Left renal pelvis (tissue), 4 donors: ENCODE results near the gene CRYBA2. TPM values are rescaled to one million over a fixed set of nuclear protein-coding genes. Genes with fewer than 3 reads are reported as not detected.

Experiments used
- DNase-seq, 4 donors: peaks; one replicate each; pipeline ENCODE4 v3.0.0-alpha.2; 2013; ENCODE audit warnings: low read depth in 4 of 4, low spot score in 3 of 4
- polyA plus RNA-seq, 4 donors: library from polyadenylated mRNA; unstranded; fragments of 120-200 nt; gene quantifications; one replicate each; pipeline ENCODE4 v1.2.1, GENCODE V29; 2013; ENCODE audit not compliant: insufficient read length in 4 of 4

Gene CRYBA2, protein sequence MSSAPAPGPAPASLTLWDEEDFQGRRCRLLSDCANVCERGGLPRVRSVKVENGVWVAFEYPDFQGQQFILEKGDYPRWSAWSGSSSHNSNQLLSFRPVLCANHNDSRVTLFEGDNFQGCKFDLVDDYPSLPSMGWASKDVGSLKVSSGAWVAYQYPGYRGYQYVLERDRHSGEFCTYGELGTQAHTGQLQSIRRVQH
- not detected for polyA plus RNA-seq

DNA sequence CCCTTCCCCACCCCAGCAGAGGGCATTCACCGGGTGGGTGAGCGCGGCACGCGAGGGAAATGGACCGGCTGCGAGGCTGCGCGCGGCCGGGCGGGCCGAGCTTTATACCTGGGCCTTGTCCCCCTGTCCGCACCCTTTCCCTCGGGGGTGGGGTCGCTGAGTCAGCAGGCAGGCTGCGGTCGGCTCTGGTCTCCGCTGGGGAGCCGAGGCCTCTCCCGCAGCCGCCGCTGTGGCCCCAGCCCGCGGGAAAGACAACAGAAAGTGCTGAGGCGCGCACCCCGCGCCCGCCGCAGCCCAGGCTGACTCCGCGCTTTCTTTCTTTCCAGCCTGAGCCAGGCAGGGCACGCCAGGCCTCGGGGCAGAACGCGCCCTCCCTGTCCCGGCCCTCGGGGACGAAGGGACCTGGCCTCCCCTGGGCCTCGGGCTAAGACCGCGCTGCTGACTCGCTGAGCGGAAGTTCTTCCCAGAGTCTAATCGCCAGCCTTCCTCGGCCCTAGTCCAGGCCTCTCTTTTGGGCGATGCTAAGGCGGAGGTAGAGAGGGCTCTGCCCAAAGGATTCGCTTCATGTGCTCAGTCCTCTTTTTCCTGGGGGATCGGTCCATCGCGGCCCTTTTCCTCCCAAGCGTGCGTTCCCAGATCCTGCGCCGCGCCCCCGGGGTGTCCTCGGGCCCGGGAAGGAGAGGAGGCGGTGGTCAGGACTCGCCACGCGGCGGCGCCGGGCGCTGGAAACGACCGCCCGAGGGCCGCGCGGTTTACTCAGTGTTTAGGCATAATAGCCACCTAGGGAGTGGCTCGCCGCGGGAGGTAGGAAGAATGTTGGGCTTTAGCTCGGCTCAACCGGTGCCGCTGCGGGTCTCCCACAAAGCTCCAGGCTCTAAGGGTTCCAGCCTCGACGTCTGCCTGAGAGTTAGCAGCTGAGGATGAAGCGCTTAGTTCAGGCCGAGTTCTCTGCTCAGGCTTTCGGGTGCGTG lies at the start of gene CRYBA2:
TSS of gene CRYBA2 (minus strand) at position 78 of the 971 bp plus-strand sequence. CDS start 246 bp downstream, outside the sequence.
- no peak for DNase-seq

DNA sequence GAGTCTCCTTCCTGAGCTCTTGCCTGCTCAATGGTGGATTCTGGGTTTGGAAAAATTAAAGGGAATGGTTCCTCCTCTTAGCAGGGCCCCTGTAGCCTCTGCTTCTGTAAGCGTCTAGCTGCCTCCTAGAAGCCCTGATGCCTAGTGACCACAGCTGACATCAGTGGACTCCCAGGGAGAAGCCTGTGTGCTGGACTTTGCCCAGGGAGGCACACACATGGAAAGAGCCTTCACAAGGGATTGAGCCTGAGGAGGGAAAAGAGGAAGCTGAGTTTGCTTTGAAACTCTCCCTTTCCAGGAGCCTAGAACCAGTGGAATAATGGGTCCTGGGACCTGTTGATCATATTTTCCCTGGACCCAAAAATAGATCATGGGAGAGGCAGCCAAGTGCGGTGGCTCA lies 49.5 kb upstream of the CRYBA2 start:
- no peak for DNase-seq

DNA sequence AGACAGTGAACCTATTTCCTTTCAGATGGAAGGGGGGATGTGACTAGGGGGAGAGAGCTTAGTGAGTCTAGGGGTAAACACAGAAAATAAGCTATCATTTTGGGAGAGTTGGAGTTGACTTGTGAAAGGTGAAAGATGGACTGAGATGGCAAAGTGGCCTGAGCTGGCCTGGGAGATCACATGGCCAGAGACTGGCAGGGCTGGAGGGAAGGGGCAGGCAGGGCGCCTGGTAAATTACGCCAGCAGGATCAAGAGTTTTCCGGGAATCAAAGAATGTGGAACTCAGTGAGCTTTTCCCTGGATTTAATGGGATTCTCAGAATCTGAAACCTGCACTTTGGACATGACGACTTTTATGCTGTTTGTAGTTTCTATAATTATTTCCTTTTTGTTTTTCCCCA lies 48.9 kb upstream of the CRYBA2 start:
- DNase-seq: no peak

DNA sequence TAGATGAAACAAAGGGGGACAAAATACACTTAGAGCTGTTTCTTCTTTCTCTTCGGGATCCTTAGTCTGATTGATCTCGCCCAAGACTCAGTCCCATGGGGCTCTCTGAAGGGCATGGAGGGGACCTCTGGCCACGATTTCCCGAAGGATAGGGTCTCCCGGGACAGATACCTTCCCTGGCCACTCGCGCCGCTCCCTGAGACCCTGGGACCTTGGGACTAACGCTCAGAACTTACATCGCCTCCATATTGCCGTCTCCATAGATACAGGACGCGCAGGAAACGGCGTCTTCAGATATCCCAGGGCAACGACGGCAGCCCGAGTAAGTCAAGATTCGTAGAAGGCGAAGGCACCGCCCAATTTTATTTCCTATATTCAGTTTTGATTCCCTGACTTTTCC lies 48.0 kb upstream of the CRYBA2 start, which contains the start of gene CFAP65:
TSS of gene CFAP65 (minus strand) at position 265 of the 400 bp plus-strand sequence. CDS start 2,468 bp downstream, outside the sequence.
- no peak for DNase-seq

DNA sequence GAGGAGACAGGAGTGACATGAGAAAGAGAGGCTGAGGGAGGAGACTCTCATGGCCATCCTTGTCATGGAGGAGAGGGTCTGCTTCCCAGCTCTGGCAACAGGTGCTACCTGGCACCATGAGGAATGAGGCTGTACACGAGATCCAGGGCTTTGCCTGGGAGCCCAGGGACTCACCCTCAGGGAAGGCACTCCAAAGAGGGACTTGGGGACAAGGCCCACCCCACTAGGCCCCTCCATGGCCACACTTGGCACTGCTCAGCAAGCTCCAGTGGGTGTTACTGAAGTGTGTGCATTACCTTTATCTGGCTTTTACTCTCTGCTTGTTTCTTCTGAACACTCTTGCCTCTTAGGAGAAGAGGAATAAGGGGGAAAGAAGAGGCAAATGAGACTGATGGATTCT lies 45.4 kb upstream of the CRYBA2 start:
- no peak for DNase-seq

DNA sequence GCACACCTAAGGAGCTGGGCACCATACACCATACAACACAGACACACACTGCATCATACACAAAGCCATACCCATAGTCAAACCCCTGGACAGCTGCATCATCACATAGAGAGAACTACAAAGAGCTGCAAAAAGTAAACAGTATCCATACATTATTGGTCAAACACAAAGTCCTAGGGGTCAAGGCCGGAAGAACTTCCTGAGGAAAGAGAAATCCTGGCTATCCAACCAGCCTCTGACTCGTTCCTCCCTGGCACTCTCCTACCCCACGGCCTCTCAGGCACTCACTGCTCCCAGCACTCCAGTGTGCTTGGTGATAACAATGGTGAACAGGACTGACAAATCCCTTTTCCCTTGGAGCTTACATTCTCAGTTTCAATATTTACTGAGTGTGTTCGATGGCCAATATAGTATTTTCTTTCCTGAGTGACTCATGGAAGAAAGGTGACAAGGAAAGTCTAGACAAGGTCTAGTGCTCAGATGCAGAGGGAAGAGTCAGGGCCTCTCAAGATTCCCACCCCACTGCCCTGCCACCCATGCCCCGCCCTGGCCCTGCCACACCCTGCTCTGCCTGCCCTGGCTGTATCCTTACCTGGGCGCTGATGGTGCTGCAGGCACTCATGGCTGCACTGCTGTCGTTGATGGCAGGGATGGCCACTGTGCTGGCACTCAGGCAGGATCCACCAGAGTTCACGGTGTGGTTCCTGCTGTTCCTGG lies 44.7 kb upstream of the CRYBA2 start:
- no peak for DNase-seq

DNA sequence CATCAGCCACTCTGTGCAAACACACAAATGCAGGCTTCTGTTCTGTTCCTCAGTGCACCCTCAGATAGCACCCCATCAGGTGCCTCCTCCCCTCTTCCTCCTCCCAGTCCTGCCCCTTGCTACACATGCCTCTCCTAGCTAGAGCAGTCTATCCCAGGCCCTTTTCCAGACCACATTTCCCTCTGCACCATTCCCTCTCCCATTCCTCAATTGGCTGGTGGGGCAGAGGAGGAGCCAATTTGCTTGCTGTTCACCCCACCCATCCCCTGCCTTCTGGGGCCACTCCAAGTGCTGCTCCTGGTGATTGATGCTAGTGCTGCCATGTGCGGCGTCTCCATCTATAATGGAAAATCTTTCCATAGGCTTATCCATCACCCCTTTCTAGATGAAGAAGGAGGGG lies 42.7 kb upstream of the CRYBA2 start:
- no peak for DNase-seq

DNA sequence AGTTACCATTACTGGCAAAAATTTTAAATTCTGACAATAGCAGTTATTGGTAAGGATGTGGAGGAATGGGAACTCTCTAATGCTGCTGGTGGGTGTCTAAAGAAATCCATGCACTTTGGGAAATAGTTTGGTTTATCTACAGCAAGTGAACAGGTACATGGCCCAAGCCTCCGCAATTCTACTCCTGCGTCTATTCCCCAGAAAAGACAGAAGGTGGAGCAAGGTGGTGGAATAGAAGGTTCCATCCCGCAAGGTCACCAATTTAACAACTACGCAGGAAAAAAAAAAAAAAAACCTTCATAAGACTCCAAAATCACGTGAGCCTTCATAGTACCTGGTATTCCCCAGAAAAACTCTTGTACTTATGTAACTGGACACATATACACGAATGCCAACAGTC lies 41.6 kb upstream of the CRYBA2 start:
- no peak for DNase-seq

DNA sequence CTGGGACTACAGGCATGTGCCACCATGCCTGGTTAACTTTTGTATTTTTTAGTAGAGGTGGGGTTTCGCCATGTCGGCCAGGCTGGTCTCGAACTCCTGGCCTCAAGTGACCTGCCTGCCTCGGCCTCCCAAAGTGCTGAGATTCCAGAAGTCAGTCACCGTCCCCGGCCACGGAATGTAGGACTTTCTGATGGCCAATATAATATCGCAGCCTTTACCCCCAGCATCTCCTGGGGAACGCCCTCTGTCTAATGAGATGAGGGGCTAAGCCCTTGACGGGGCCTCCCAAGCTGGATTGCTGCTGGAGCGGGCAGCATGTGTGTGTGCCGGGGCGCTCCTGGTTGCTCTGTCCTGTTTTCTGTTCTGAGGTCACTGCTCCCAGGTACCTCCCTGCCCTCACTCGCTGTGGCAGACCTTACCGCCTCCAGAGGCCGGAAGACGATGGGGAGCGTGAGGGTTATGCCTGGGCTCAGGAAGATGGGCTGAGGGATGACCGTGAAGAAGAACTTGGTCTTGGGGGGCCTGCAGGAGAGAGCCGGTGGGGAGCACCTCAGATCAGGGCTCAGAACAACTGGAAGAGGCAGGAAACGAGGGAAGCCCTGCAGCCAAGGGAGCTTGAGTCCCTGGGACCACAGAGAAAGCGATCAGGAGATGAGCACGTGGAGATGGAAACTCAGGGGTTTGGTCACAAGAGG lies 39.0 kb upstream of the CRYBA2 start:
- no peak for DNase-seq

DNA sequence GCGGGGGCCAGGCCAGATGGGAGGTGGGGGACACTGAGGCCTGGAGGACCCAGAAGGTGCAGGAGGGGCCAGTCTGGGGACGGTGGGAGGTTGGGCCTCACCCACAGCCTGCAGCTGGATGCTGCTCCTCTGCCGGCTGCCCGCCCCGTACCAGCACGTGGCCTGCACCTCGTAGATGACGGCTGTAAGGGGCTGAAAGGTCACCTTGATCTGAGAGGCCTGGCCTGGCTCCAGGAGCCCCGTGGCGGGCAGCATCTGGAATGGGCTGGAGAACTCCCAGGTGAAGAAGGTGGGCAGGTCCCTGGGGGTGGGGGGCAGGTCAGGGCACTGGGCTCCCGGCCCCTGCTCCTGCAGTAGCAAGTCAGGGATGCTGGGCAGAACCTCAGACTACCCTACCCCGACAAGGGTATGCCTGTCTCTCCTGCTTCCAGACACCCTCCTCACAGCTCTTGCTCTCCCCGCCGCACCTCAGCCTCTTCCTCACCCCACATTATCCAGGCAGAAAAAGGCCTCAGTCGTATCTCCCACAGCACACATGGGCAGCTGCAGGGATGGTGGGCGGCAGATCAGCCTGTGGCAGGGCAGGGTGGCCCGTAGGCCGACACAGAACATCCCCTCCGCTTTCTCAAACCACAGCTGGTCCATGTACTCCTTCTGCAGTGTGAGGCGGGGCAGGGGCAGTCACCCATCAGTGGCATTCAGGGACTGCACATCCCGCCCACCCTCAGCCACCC lies 38.0 kb upstream of the CRYBA2 start:
- no peak for DNase-seq

DNA sequence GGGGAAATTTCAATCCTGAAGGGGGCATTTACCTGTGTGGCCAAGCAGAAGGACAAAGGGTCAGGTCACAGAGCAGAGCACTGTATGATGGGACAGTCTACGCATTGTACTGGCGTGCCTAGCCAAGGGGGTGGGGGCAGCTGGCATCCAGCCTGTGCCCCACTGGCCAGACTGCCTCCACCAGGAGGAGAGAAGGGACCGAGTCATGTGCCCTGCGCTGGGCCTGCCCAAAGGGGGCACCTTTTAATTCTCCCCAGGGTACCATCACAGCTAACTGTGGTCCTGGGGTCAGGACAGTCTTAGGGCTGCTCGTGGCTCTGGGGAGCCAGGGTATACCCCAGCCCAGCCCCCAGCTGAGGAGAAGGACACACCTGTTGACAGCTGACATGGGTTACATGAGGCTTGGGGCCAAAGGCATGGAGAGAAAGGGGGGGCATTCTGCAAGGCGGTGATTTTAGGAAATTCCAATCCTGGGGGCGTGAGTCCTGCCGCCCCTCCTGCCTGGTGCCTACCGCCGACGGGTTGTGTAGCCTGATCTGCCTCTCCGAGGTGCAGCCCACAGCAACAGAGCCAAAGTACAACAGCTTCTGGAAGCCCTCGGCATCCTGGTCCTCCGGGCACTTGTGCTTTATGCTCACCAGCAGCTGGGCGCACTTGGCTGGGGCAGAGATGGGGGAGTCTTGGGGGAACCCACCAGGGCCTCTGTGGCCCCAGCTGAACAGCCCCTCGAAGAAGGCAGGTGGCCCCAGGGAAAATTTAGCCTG lies 37.1 kb upstream of the CRYBA2 start:
- no peak for DNase-seq

DNA sequence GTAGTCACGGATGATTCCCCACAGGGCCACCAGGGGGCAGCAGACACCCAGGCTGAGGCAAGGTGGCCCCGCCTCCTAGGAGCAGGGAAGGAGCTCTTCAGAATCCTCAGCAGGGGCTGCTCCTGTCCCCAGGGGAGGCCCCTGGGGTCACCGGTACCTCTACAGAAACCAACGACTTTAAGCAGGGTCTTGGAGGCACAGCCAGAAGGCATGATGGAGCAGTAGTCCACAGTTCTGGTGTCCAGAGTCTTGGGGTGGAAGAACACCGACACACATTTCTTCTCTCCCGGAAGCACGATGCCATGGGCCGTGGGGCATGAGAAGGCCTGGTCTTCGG lies 36.6 kb upstream of the CRYBA2 start:
- peak; percentile 25 to 48 (median 44) for DNase-seq

DNA sequence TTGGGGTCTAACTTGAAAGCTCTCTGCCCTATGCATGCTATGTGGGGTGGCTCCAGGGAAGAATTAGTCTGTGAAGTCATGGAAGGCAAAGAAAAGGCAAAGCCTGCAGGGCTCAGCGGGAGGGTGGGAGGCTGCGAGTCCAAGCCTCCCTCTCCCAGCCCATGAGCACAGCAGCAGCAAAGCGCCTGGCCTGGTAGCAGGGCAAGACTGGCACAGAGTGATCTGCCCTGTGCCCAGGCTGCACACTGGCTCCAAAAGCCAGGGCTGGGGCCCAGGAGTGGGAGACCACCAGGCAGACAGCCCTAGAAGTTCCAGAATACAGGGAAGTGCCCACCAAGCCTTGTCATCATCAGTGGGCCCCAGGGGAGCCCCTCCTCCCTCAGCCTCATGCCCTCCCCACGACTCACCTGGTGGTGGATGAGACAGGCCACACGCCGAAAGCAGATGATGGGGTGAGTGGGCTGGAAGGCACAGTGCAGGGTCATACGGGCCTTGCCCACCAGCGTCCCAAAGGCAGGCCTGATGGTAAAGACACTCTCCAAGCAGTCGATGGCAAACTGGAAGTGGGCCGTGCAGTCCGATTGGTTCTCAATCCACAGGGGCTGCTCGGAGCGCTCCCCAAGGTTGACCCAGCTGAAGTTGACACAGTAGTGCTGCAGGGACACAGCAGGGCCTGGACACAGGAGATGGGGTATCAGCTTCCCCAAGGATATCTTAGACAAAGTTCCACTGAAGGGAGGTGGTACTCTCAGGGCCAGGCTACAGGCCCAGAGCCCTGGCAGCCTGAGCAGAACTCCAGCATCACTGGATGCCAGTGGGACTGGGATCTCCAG lies 36.0 kb upstream of the CRYBA2 start:
- DNase-seq: no peak

DNA sequence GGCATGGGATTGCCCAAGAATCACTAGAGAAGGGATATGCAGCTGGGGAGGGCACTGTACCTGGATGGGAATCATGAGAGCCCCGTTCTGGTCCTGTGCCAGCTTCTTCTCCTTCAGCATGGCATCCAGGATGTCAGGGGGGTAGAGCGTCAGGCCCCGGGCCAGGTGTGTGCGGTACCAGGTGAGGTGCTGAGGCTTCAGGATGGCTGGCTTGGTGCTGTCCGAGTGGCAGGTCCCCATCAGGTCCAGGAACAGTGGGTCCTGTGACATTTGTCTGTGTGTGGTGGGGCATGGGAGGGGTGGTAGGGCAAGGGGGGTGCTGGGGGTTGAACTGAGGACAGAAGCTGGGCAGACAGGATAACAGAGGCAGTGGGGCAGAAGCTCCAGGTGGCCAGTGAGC lies 34.9 kb upstream of the CRYBA2 start:
- no peak for DNase-seq

DNA sequence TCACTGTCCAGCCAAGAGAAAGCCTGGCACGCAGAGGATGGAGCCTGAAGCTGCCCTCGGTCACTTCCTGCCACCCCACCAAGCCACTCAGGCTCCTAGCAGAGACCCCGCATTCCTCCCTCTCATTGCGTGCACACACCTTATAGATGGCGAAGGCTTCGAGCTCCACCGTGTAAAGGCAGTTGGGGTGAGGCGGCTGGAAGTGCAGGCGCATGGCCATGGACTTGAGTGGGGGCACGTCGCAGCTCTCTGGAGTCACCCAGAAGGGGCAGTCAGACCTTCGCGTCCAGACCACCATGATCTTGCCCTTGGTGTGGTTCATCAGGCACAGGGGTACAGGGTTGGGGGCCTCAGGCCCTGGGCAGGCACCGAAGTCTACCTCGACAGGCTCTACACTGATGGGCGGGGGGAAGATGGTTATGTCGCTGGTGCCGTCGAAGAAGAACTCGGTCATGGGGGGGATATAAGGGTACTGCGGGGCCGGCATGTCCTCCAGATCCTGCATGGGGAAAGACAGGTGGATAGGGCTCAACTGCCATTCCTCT lies 34.4 kb upstream of the CRYBA2 start:
- no peak for DNase-seq

DNA sequence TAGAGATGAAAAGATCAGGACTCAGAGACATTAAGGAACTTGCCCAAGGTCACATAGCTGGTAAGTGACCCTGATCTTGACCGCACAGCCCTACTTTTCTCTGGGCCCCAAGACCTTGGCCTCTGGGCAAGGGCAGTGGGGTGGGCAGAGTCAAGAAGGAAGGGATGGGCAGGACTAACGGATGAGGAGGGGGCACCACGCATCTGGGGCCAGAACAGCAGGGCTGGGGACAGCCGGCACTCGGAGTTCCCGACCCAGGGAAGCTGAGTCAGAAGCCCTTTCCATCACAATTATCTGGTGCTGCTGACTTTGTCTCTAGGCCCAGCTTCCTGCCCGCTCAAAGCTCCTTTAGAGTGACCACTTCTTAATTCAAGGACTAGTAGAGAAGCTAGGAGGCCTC lies 33.7 kb upstream of the CRYBA2 start:
- DNase-seq: no peak

DNA sequence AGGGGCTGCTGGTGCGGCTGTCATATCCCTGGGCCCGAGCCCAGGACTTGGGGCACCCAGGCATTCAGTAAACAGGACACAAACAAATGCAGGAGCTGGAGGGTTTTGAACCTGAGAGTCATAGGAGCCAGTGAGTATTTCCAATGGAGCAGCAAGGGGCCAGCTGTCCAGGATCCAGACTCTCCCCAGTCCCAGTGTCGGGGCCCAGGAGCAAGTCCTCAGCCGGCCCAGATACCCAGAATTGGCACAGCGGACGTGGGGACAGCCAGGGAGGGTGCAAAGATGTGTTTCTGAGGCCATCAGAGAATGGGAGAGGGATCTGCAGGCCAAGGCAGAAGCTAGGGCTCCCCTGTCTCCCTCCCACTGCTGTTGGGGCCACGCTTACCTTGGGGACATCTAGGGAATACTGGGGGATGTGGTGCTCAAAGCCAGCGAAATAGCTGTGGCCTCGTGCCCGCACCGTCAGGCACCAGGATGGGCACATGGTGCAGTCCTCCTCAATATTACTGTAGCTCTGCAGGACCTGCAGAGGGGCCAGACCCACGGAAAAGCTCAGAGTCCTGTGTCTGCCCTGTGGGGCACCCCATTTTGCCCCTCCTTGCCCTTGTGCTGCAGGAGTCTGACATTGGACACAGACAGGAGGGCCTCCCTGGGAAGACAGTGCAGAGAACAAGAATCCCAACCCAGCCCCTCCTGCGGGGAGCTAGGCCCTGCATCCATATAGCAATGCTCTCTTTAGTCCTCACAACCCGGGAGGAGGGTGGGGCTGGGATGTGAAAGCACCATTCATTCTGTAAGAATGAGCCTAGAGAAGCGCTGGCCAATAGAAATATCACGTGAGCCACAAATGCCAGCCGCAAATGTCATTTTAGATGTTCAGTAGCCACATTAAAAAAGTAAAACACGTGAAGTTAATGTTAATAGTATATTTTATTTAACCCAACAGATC lies 32.7 kb upstream of the CRYBA2 start:
- DNase-seq: no peak
